GM21723 (cell line): Measurements from ENCODE around the gene LY6G6F.

Experiments used
- ATAC-seq: cut with Tn5 transposase; IDR thresholded peaks from one replicate; pipeline ENCODE4 v1.9.1; 2021; ENCODE audit warnings: mild to moderate bottlenecking, moderate library complexity; ENCODE audit not compliant: unreplicated experiment

LY6G6F gene

DNA sequence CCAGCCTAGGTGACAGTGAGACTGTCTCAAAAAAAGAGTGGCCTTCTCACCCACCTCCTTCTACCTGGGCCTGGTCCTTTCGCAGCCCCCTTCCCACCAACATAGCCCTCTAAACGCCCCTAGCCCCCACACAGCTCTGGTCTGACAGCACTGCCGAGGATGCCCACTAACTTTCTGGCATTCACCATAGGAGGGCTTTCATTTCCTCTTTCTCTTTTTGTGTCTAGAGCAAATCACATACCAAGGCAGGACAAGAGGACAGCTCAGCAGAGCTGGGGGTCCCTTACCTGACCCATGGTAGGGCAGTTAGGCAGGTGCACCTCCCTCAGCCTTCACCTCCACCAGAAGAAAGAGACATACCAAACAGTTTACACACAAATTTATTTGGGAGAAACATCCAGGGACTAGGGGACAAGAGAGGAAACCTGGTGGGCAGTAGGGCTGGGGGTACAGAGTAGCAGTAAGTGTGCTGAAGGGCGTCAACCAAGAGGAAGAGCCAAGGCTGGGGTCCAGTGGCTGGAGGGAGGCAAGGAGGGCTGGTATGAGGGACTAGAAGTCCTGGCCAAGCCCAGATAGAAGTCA, 30.3 kb upstream of the LY6G6F start:
- ATAC-seq, result no peak

GRCh38 chr6:31676904-31677303, 29.8 kb upstream of the LY6G6F start:
- ATAC-seq, result no peak

- ATAC-seq, result no peak
Measured at GRCh38 chr6:31677955-31678354, 28.7 kb upstream of the LY6G6F start.

DNA sequence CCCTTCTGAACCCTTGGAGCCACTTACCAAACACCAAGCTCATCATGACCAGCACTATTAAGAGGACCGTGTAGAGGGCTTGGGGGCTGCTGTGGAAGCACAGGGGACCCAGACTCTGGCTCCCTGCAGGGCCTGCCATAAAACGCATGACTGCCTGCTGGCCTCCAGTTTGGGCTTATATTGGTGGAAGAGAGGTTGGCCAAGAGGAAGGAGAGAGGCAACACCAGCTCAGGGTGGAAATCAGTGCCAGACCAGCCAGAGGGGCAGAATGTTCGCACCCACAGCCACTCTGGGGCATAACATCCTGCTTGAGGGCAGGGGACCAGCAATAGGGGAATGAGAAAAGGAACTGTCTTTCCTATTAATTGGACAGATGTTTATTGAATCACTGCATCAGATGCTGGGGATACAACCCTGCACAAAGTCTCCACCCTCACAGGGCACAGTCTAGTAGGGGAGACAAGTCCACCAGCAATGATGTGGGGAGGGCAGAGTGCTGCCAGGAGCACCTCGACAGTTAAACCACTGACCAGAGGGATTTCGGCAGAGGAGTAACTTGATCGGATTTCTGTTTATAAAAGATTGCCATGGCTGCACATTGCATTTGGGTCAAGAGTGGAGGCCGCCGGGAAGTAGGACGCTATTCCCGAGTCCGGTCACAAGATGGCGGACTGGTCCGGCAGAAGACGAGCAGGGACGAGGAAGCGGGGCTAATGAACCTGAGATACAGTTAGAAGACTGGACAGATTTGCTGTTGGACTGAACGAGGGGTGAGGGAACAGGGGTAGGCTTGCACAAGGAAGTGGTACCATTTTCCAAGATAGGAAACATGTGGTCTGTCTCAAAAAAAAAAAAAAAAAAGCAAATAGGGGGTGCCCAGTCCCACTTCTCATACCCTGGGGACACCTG, 26.2 kb upstream of the LY6G6F start, which contains the start of gene LY6G5C:
Gene LY6G5C (minus strand): TSS at position 842 of the 909 bp plus-strand sequence. CDS start 694 bp downstream, at position 148.
- ATAC-seq, result peak; percentile 72

GRCh38 chr6:31681135-31681671, 25.5 kb upstream of the LY6G6F start:
- ATAC-seq, result peak; percentile 26

- ATAC-seq, result no peak
Measured at GRCh38 chr6:31683591-31683990, 23.1 kb upstream of the LY6G6F start.

DNA sequence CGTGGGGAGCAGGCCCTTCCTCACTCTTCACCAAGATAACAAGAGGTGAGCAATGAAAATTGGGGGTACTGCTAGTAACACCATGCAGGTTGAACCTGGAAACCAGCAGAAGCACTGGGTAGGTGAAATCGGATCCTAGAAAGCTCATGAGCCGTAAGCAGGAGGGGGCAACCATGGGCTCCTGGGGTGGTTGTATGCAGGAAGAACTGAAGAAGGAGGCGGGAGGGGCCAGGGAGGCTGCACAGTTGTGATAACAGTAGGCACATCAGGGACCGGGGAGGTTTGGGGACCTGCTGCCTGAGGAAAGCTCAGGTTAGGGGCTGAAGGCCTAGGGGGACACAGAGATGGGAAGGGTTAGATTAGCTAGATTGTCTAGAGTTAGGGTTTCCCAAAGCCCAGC, 20.2 kb upstream of the LY6G6F start:
- ATAC-seq, result no peak

DNA sequence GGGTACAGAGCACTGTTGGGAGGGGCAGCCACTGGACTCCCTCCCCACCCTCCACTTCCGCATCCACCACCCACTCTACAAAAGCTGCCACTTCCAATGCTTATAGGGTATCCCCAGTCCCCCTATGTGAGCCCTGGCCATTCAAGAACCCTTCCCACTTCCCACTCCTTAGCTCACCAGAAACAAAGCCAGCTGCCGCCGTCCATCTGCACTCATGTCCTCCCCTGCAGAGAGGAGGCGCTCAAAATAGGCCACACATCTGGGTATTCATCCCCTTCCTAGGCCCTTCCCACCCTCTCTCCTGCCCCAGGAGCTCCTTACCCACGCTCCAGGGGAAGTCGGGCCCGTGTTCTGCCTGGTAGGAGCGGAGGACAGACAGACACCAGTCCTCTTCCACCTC, 19.3 kb upstream of the LY6G6F start:
- ATAC-seq, result no peak

DNA sequence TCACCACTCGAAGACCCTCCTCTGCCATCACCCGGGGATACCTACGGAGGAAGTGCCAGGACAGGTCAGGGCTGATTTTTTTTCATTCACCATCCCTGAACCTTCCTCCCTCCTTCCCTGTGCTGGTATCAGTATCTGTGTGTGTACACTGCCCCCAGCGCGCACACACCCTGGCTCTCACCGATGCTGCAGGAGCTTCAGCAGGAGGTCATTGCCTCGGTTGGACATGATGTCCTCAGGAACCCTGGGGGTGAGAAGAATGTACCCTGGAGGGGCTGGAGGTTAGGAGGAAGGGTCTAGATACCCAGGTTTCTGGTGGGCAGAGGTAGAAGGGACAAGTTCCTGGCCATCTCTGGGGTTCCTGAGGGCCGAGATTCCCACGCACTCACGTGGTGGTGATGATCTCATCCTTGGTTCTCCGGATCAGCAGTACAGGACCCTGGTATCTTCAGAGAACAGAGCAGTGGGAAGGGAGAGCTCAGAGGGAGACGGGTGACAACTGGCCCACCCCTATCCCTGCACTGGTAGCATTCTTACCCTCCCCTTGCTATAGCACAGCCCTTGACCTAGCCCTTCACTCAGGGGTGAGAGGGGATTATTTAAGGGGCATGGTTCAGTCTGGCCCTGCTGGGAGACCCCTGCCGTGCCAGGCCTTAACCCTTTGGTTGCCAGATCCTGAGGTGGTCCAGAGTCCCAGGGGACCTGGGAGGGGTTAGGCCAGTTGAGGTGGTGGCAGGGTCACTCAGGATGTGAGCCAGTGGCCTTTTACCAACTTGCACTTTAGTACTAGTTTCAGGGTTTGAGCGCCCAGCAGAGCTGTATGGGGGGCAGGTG, 18.6 kb upstream of the LY6G6F start:
- ATAC-seq, result no peak

DNA sequence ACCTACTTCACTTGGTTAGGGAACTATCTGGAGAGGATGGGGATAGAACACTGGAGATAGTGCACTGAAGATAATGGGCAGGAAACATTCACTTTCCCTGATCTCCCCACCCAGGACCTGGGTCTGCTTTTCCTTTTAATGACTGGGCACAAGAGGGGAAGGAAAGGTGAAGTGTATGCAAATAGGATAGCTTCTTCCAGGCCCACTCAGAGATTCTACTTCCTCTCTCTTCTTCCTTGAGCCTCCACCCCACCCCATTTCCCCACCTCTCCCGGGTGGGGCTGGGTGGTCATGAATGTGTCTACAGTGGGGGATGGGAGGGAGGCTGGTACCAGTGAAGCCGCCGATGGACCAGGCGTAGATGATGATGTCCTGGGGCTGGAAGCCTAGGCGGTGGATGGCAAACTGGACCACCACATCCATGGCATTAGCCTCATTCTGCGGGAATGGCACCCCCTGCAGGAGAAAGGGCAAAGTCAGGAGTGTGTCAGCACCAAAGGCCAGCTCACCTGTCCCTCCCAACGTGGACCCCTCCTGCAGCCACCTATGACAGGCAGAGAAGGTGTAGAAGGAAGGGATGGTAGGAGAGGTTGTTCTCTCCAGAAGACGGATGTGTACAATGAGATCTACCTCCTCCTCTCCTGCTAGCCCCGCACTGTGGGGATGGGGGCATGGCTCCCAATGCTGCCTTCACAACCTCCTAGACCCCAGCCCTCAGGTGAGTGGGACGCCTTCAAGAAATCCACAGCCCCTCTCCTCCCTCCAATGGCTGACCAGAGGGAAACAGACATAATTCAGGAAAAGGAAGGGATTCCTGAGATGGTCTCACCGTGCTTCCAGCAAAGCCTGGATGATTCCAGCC, 17.2 kb upstream of the LY6G6F start:
- ATAC-seq, result no peak

- ATAC-seq, result no peak
Measured at GRCh38 chr6:31690231-31691077, 16.2 kb upstream of the LY6G6F start.

DNA sequence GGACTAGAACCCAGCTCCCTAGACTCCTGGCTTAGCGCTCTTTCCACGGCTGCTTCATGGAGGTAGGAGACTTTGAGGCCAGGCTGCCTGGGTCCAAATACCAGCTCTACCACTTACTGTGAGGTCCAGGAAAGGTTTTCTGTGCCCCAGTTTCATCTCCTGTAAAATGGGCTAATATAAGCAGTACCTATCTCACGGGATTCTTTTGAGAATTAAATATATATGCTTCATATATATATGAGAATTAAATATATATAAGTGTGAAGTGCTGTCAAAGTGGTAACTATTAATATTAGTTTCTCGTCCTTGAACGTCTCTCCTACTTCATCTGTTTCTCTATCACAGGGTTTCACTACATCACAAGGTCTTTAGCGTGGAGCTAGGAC, 15.6 kb upstream of the LY6G6F start:
- ATAC-seq, result no peak

DNA sequence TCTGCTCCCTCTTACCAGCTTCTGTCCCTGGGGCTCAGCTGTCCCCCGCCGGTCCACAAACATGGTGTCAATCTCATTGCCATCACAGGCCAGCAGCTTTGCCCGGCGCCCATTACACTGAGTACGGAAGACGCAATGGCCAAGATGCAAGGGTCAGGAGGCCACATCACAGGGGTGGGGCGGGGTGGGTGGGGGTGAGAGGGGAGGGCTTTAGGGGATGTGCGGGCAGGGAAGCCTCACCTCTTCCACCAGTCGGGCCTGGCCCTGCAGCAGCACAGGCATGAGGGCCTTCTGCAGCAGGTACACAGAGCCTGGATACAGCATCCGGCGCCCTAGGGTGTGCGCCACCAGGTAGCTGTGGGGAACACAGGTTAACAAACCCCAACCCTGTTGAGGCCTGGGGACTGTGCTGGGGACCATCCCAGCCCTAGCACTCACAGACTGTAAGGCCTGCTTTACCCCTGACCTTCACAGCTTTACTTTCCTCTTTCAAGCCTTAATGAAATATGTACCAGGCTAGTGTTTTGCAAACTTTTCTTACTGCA, 15.0 kb upstream of the LY6G6F start:
- ATAC-seq, result no peak

DNA sequence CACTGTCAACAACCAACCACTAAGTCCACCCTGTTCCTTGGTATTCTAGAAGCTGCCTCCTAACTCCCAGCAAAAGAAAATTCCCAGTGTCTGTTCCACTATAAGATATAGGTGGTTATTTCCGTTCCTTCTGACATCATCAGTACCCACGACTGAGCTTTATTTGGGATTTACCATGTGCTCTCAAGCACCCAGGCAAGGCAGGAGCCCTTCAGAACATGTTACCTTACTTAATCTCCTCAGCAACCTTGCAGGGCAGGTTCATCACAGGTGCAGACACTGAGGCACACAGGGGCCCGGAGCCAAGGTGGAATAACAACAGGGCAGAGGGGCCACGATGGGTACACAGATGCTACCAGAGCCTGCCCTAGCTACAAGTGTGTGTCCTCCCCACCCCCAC, 14.3 kb upstream of the LY6G6F start:
- ATAC-seq, result no peak

GRCh38 chr6:31692886-31693285, 13.8 kb upstream of the LY6G6F start:
- no peak for ATAC-seq

GRCh38 chr6:31693535-31693934, 13.1 kb upstream of the LY6G6F start:
- ATAC-seq, result no peak

- ATAC-seq, result no peak
Measured at GRCh38 chr6:31697555-31697954, 9.1 kb upstream of the LY6G6F start.

GRCh38 chr6:31700740-31701401, 5.8 kb upstream of the LY6G6F start:
- ATAC-seq, result no peak
